Measurements from ENCODE around the gene LHX3.

Gene LHX3

DNA sequence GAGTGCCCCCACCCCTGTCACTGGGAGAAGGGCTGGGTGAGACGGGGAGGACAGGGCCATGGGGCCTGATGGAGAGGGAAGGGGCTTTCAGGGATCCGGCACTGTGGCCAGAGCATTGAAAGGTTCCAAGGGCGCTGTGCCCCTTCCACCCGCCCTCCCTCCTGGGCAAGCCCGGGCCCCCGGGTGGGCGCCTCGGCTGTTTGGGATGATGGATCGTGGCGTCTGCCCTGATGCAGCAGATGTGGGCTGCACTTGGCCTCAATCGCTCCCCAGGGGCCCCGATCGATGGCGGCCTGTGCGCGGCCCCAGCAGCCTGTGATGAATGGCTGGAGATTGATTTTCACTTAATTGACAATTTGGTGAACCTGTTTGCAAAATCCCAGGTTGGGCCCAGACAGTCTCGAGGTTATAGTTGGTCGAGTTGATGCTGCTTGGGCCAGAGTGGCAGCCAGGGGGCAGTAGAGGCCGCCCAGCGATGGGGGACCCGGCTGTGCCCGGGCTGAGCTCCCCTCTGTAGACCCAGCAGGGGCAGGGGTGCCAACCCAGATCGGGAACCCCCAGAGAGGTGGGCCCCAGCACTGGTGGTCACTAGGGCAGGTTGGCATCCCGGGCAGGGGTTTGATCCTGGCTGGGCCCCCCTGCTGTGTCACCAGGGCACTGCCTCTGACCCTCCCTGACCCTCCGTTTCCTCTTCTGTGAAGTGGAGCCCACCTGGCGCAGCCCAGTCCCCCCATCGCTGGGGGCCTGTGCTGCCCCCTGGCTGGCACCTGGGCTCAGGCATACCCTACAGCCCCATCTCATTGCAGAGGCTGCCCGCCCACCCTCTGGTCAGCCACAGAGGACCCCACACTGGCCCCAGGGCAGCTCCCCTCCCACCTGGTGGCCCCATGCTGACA lies 34.7 kb downstream of the LHX3 start:
- H3K27me3 ChIP-seq (ENCODE audit: control insufficient read depth, insufficient read depth, low read length): no peaks in the 10 kb centered on the region
- no peaks in the 10 kb centered on the region for H3K9me3 ChIP-seq (ENCODE audit: control insufficient read depth, low read length)
- H3K4me3 ChIP-seq (ENCODE audit: low read depth, low read length): no peak overlapping the region
- TF ChIP-seq, protein P1, sequence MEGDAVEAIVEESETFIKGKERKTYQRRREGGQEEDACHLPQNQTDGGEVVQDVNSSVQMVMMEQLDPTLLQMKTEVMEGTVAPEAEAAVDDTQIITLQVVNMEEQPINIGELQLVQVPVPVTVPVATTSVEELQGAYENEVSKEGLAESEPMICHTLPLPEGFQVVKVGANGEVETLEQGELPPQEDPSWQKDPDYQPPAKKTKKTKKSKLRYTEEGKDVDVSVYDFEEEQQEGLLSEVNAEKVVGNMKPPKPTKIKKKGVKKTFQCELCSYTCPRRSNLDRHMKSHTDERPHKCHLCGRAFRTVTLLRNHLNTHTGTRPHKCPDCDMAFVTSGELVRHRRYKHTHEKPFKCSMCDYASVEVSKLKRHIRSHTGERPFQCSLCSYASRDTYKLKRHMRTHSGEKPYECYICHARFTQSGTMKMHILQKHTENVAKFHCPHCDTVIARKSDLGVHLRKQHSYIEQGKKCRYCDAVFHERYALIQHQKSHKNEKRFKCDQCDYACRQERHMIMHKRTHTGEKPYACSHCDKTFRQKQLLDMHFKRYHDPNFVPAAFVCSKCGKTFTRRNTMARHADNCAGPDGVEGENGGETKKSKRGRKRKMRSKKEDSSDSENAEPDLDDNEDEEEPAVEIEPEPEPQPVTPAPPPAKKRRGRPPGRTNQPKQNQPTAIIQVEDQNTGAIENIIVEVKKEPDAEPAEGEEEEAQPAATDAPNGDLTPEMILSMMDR (IDR thresholded peaks at IDR 0.05): peak; percentile 42
- H3K4me2 ChIP-seq (ENCODE audit: low read length): no peak overlapping the region
- H3K79me2 ChIP-seq: no peaks in the 10 kb centered on the region
- no peaks in the 10 kb centered on the region for H3K36me3 ChIP-seq (ENCODE audit: control insufficient read depth, insufficient read depth, low read length)
- no peak overlapping the region for H3K27ac ChIP-seq
- no peak overlapping the region for H2AFZ ChIP-seq
- no peaks in the 10 kb centered on the region for H3K4me1 ChIP-seq
- no peak overlapping the region for H3K9ac ChIP-seq

DNA sequence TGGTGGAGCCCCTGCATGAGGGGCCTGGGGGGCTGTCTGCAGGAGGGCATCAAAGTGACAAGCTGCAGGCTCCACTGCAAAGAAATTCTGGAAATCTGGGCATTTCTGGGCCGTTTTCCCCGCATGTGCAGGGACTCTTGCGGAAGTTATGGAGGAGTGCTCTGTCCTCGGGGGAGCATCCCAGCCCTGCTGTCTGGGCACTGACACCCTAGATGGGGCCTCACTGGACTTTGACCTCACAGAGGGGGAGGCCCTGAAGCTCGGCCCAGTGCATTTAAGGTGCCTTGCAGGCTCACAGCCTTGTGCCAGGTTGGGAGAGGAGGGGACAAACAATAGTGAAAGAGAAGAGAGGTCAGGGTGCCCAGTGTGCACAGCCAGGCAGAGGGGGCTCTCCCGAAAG lies 35.4 kb downstream of the LHX3 start:
- no peak overlapping the region for H3K4me3 ChIP-seq (ENCODE audit: low read depth, low read length)
- TF ChIP-seq, protein P1 (IDR thresholded peaks at IDR 0.05): no peak
- H3K27ac ChIP-seq: no peak overlapping the region
- H2AFZ ChIP-seq: no peak overlapping the region
- no peak overlapping the region for H3K4me2 ChIP-seq (ENCODE audit: low read length)
- no peaks in the 10 kb centered on the region for H3K79me2 ChIP-seq
- no peaks in the 10 kb centered on the region for H3K36me3 ChIP-seq (ENCODE audit: control insufficient read depth, insufficient read depth, low read length)
- no peaks in the 10 kb centered on the region for H3K9me3 ChIP-seq (ENCODE audit: control insufficient read depth, low read length)
- H3K27me3 ChIP-seq (ENCODE audit: control insufficient read depth, insufficient read depth, low read length): no peaks in the 10 kb centered on the region
- H3K9ac ChIP-seq: no peak overlapping the region
- no peaks in the 10 kb centered on the region for H3K4me1 ChIP-seq

DNA sequence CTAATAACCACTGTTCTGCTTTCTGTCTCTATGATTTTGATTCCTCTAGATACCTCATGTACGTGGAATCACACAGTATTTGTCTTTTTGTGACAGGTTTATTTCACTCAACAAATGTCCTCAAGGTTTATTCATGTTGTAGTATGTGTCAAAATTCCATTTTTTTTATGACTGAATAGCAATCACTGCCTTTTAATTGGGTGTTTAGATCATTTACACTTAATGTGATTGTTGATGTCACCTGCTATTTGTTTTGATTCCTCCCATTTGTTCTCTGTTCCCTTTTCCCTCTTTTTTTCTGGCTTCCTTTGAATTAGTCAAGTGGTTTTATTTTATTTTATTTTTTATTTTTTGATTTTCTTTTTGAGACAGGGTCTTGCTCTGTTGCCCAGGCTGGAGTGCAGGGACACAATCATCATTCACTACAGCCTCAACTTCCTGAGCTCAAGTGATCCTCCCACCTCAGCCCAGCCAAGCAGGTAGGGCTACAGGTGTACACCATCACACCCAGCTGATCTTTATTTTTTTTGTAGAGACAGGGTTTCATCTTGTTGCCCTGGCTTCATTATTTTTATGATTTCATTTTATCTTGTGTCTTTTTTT lies 41.6 kb downstream of the LHX3 start:
- H2AFZ ChIP-seq: no peak overlapping the region
- no peaks in the 10 kb centered on the region for H3K27me3 ChIP-seq (ENCODE audit: control insufficient read depth, insufficient read depth, low read length)
- H3K27ac ChIP-seq: no peak overlapping the region
- TF ChIP-seq, protein P1 (IDR thresholded peaks at IDR 0.05): no peak
- no peak overlapping the region for H3K4me3 ChIP-seq (ENCODE audit: low read depth, low read length)
- H3K4me1 ChIP-seq: no peaks in the 10 kb centered on the region
- no peaks in the 10 kb centered on the region for H3K36me3 ChIP-seq (ENCODE audit: control insufficient read depth, insufficient read depth, low read length)
- H3K4me2 ChIP-seq (ENCODE audit: low read length): no peak overlapping the region
- no peaks in the 10 kb centered on the region for H3K79me2 ChIP-seq
- H3K9me3 ChIP-seq (ENCODE audit: control insufficient read depth, low read length): no peaks in the 10 kb centered on the region
- H3K9ac ChIP-seq: no peak overlapping the region

DNA sequence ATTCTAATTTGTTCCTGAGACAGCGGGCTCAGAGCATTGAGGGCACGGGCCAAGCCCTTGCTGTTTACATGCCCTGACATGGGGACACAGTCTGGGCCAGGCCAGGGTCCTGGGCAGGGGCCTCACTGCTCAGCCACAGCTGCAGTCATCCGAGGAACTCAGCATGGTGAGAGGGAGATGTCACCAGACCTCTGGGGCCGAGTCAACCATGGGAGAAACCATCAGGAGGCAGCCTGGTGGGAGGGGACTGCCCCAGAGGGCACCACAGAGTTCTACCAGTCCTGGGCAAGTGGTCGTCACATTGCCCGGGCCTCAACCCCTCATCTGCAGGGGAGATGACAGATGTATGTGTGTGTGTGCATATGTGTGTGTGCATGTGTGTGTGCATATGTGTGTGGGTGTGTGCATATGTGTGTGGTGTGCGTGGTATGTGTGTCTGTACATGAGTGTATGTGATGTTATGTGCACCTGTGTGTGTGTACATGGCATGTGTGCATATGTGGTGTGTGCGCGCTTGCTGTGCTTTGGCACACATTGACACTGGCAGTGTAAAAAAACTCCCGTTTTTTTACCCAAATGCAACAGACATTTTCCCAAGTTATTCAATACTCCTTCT lies 43.8 kb downstream of the LHX3 start:
- Histone ChIP-seq H3K4me1 (no peaks in the 10 kb centered on the region), H2AFZ (no peak overlapping the region), H3K27ac (no peak overlapping the region), H3K79me2 (no peaks in the 10 kb centered on the region), H3K9me3 (ENCODE audit: control insufficient read depth, low read length) (no peaks in the 10 kb centered on the region), H3K36me3 (ENCODE audit: control insufficient read depth, insufficient read depth, low read length) (no peaks in the 10 kb centered on the region), H3K27me3 (ENCODE audit: control insufficient read depth, insufficient read depth, low read length) (no peaks in the 10 kb centered on the region), H3K9ac (no peak overlapping the region), H3K4me2 (ENCODE audit: low read length) (no peak overlapping the region), H3K4me3 (ENCODE audit: low read depth, low read length) (no peak overlapping the region)
- TF ChIP-seq, protein P1 (IDR thresholded peaks at IDR 0.05): no peak
